Measurements from ENCODE around the gene KHDC1L.
A peak's percentile ranks its signal among the peaks of the same experiment; 100 is the strongest.
"Not testable (repeated sequence)": the region's sequence is repeated elsewhere in the genome, so short reads cannot be mapped to it uniquely, and the experiment has no call there.

The KHDC1L gene, protein sequence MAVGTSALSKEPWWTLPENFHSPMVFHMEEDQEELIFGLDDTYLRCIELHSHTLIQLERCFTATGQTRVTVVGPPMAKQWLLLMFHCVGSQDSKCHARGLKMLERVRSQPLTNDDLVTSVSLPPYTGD

DNA sequence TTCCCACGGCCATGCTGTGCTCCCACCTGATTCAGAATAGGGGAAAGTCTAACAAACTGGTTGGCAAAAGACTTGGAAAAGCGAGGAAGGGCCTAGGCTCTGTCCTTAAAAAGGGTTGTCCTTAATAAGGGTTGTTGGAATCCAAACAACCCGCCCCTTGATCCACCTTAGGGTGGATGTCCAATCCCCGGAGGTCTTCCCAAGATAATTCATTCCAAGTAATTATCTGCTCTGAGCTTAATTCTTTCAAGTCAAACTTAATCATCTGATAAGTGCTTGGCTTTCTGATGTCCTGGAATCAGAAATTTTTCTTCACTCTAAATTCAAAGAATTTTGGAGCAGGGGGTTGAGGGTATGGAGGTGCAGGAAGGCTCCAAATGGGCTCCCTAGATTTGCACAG lies at the start of gene KHDC1L:
KHDC1L (minus strand) TSS at position 101 of the 400 bp plus-strand sequence; CDS start at position 13, 88 bp downstream.
- no peak for TF ChIP-seq CTCF (IDR thresholded peaks at IDR 0.05; ENCODE audit: low read depth, low read length)

DNA sequence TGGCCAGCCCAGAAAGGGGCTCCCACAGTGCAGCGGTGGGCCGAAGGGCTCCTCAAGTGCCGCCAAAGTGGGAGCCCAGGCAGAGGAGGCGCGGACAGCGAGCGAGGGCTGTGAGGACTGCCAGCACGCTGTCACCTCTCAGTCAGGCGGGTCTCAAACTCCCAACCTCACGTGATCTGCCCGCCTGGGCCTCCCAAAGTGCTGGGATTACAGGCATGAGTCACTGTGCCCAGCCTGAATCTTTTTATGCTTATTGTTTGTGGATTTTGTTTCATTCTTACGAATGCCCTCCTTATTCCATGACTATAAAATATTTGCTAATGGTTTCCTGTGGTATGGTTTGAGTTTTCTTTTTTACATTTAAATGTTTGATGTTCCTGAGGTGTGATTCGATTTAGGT lies 44.0 kb upstream of the KHDC1L start:
- DNase-seq (ENCODE audit: extremely low read depth, low read depth): not testable (repeated sequence)

More for the DNA sequence above, at the start of gene KHDC1L:
- no peak for DNase-seq (ENCODE audit: extremely low read depth, low read depth)

GRCh38 chr6:73268896-73269295 lies 43.6 kb upstream of the KHDC1L start:
- DNase-seq (ENCODE audit: extremely low read depth, low read depth): not testable (repeated sequence)

GRCh38 chr6:73264446-73264845 lies 39.1 kb upstream of the KHDC1L start:
- no peak for TF ChIP-seq CTCF (IDR thresholded peaks at IDR 0.05; ENCODE audit: low read depth, low read length)
- no peak for DNase-seq (ENCODE audit: extremely low read depth, low read depth)

DNA sequence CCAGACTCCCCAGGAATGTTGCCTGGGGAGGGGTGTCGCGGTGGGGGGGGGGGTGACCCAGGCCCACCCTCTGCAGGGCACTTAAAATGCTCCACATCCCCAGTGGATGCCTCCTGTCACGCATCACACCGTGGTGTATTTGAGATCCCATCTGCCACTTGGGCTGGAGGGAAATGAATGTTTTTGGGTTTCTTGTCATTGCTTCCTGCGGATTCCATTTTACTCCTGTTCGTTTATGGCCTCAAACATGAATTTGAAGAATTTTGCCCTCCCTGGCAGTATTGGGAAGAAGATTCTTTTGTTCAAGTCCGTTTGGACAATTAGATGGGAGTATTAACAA lies 38.2 kb upstream of the KHDC1L start:
- no peak for DNase-seq (ENCODE audit: extremely low read depth, low read depth)
- no peak for TF ChIP-seq CTCF (IDR thresholded peaks at IDR 0.05; ENCODE audit: low read depth, low read length)

DNA sequence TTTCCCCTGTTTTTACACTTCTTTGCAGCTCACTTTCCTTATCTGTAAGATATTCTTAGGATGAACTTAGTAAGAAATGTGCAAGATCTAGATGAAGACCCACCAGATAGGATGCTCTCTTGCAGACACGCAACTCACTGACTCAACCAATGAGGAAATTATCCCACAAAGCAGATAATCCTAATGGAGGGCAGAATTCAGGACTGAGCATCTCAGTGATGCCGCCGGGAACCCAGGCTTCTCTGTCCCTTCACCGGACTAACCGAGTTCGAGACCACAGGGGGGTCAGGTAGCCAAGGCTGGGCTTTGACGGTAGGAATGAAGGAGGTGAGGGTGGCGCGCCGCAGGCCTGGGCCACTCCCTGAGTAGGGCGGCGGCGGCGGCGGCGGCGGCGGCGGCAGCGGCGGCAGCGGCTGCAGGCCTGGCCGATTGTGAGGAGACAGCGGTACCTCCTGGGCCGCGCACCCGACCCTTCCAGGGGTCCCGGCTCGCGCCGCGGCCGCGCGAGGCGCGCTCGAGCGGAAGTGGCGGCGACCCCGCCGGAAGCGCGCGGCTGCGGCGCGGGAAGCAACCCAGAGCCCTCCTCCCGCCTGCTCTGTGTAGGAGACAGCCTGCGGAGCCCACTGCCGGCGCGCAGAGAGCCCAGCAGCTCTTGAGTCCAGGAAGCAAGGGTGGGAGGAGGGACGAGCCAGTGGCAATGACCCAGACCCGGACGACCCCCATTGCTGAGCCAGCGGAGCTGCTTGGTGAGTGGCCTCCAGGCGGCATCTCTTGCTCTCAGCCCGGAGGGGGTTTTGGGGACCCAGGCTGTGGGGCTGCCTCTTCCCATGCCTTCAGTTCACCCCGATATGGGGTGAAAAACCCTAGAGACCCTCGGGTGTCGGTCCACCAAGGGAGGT lies 37.6 kb upstream of the KHDC1L start, which contains the start of gene KHDC1:
KHDC1 (minus strand) TSS at position 526 of the 899 bp plus-strand sequence. CDS start 20,679 bp downstream, outside the sequence.
- DNase-seq (ENCODE audit: extremely low read depth, low read depth): no peak
- TF ChIP-seq CTCF (IDR thresholded peaks at IDR 0.05; ENCODE audit: low read depth, low read length): peak; percentile 17

- TF ChIP-seq CTCF (IDR thresholded peaks at IDR 0.05; ENCODE audit: low read depth, low read length): no peak
- no peak for DNase-seq (ENCODE audit: extremely low read depth, low read depth)
These were observed 33.4 kb upstream of the KHDC1L start for GRCh38 chr6:73258721-73259120.

DNA sequence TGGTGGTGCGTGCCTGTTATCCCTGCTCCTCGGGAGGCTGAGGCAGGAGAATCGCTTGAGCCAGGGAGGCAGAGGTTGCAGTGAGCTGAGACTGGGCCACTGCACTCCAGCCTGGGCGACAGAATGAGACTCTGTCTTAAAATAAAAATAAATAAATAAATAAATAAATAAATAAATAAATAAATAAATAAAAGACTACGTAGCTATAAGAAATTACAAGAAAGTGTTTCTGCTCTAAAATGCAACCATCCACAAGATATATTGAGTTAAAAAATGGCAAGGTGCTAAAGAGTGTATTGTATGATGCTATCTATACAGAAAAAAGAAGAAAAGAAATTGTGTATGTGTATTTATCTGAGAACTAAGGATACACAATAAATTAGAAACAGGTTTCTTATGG lies 29.0 kb upstream of the KHDC1L start:
- not testable (repeated sequence) for DNase-seq (ENCODE audit: extremely low read depth, low read depth)

DNA sequence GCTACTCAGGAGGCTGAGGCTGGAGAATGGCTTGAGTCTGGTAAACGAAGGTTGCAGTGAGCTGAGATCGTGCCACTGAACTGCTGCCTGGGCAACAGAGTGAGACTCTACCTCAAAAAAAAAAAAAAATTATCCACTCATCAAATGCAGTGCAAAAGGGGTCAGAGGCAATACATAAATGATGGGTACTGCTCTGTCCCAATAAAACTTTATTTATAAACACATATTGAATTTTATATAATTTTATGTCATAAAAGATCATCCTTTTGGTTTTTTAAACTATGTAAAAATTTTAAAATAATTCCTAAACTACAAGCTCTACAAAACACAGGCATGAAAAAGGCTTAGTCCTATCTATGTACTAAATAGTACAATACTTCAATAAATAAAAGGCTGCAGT lies 27.4 kb upstream of the KHDC1L start:
- DNase-seq (ENCODE audit: extremely low read depth, low read depth): no peak
- TF ChIP-seq CTCF (IDR thresholded peaks at IDR 0.05; ENCODE audit: low read depth, low read length): no peak

Measured in AG09319 (cell line).